Tibial nerve (tissue), 3 donors: Measurements from ENCODE around the gene CASTOR1.

Source experiments
- POLR2A ChIP-seq, 2 donors: fragments of 450-650 bp; IDR thresholded peaks; one replicate each; pipeline ENCODE4 v1.6.1; 2017; ENCODE audit warnings: antibody characterized with exemption in 2 of 2, mild to moderate bottlenecking in 2 of 2, moderate library complexity in 2 of 2
- TF ChIP-seq, protein P1 (sequence below), 5 experiments: fragments of 200-600 bp in 3 of 5; fragments of 450-650 bp in 2 of 5; sonication (generic) in 3 of 5; IDR thresholded peaks; one replicate each; pipeline ENCODE4 v1.5.1; 2016 to 2019; ENCODE audit warnings: antibody characterized with exemption in 5 of 5, mild to moderate bottlenecking in 3 of 5, moderate library complexity in 2 of 5

DNA sequence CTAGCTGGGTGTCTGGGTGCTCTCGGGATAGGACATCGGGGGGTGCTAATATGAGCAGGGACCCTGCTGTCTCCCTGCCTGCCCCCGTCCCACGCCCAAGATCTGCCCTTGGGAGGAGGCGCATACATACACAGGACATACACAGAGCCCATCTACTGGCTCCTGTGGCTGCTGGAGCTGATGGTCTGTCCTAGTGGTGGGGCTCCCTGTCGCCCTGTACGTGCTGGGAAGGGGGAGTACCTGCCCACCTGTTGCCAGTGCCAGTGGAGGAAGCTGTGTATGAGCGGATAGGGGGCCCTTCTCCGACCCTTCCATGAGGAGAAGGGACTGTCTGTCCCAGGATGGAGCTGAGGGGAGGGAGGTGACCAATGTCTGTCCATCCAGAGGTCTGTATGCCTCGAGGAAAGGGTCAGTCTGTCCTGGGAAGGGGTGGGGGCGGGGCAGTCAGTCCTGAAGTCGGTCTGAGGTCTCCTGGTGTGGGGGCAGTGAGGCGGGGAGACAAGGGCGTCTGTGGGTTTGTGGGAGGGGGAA, 36.5 kb upstream of the CASTOR1 start:
- TF ChIP-seq POLR2A (IDR thresholded peaks at IDR 0.05), result no peak
- TF ChIP-seq, protein P1, sequence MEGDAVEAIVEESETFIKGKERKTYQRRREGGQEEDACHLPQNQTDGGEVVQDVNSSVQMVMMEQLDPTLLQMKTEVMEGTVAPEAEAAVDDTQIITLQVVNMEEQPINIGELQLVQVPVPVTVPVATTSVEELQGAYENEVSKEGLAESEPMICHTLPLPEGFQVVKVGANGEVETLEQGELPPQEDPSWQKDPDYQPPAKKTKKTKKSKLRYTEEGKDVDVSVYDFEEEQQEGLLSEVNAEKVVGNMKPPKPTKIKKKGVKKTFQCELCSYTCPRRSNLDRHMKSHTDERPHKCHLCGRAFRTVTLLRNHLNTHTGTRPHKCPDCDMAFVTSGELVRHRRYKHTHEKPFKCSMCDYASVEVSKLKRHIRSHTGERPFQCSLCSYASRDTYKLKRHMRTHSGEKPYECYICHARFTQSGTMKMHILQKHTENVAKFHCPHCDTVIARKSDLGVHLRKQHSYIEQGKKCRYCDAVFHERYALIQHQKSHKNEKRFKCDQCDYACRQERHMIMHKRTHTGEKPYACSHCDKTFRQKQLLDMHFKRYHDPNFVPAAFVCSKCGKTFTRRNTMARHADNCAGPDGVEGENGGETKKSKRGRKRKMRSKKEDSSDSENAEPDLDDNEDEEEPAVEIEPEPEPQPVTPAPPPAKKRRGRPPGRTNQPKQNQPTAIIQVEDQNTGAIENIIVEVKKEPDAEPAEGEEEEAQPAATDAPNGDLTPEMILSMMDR (IDR thresholded peaks at IDR 0.05), result no peak
